HG03095 (cell line): ENCODE results near the gene RPL38.

Experiments
- ATAC-seq: cut with Tn5 transposase; IDR thresholded peaks from one replicate; pipeline ENCODE4 v1.9.1; 2021; ENCODE audit warnings: moderate library complexity; ENCODE audit not compliant: unreplicated experiment

The RPL38 gene

DNA sequence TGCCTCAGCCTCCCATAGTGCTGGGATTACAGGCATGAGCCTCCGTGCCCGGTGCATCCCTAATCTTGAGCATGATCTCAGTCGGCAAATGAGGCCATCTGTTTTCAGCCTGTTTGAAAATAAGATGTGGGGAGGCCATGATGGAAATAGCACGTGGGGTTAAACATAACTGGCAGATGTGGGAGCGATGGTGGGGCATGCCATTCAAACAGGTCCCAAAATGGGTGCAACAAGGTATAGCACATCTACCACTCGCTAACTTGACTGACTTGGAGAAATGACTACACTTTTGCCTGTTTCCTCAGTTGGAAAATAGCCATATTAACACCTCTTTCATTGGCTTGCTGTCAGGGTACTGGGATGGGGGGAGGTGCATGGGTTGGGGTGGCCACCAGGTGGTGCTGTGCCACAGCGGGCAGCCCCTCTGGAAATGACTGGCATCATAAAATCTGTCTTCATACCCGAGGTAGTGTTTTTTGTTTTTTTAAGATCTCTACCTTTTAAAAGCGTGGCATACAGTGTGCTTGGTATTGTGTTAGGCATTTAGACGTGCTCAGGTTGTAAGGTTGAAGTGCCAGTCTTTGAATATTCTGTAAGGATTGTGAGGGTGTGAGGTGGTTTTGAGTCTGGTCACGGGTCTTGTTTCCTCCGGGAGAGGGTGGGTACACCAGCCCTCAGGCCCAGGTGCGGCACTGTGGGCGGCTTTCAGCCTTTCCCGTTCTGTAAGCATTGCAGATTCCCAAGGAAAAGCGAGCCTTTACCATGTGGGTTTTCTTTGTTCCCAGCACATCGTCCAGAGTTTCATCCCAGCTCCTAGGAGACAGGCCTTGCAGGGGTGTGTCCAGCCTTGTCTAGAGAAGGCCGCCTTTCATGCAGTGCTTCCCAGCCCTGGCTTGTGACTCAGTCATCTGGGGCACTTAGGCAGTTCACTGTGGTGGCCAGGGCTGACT, 7.0 kb downstream of the RPL38 start:
- ATAC-seq: no peak

DNA sequence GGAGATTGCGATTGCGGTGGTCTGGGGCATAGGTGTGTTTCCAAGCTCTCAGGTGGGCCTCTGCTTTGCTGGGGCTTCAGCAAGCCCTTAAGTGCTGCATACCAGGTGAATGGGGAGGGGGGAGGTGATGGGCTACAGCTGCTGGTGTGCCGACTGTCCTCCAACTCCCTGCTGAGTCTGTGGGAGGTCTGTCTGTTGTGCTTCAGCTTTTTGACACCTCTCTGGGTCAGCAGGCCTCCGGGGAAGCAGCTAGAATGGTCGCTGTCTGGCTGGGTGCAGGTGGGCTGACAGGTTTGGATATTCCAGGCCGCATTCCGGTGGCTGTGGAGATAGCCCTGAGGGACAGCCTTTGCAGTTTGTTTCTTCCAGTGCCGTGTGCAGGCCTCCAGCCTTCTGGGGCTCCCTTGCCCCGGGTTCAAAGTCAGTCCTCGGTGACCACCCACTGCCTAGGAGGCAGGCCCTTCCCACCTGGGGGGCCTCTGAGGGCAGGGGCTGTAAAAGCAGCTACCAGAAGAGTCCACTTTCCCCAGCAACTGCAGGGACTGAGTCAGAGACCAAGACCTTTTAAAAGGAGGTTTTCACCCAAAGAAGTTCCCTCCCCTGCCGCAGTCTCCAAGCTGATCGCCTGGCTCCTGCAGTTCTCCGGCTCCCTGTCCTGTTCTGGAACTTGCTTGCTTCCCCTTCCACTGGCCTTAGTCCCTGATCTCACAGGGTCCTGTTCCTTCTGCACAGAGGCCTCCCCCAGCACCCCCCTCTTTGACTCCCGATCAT, 7.8 kb downstream of the RPL38 start:
- no peak for ATAC-seq

DNA sequence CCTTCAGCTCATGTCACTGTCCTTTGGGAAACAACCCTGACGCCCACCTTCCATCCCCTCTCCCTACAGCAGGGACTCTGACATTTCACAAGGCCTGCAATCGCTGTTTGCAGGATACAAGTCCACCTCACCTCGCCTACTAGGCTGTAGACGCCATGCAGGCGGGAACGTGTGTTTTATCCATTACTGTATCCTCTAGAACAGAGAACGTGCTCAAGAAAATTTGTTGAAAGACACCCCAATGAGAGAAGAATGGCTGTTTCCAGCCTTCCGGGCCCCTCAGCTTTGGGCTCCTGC, 8.4 kb downstream of the RPL38 start:
- no peak for ATAC-seq

DNA sequence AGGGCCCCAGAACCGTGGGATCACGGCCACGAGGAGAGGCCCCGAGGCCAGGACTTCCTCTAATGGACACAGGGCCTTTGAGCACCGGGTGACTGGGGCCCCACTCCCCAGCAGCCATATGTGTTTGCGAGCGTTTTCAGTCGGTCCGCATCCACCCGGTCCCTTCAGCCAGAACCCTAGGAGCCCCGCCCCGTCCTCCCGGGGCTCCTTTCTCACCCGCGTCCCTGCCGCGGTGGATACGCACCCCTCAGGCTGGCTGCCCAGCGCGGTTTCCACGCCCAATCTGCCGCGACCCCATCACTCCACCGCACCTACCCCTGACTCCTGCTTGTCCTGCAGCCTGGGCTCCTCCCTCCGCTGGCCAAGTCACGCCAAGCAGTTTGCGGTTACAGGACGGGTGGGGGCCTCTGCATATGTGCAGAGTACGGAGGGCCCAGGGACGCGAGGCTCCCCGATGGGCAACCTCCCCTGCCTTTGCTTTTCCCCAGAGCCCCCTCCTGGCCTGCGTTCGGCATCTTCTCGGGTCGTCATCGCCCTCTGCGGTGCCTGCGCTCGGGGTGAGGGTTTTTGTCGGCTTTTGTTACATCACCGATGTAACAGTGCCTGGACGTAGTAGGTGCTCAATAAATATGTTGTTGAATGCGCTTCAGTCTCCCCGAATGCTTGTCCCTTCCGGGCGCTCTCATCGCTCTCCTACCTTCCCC, 8.9 kb downstream of the RPL38 start:
- ATAC-seq: no peak

DNA sequence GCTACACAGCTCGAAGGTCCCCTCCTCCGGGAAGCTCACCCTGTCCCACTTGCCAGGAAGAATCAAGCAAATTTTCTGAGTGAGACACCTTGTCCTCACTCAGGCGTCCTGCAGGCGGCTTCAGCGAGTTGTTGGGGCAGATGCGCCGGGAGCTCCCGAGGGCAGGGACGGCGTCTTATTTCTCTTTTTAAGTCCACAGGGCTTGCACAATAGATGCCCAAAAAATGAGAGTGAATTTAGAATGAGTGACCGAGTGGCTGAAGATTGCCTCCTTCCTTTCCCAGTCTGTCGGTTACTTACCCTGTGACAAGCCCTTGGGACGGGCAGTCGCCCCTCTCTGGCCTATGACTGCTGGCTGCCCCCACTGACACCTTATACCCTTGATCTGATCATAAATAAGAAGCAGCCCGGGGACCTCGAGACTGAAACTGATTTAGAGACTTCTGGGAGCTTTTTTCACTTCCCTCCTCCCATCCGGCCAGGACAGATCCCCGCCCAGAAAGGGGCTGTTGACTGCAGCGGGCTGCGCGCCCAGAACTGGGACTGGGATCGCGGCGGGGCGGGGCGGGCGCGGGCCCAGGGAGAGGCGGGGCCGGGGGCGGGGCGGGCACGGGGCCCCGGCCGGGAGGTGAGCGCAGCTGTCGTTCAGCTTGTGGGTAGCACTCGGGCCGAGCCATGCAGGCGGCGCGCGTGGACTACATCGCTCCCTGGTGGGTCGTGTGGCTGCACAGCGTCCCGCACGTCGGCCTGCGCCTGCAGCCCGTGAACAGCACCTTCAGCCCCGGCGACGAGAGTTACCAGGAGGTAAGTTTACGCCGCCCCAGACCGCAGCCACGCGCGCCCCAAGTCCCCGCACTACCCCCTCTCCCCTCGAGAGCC, 9.7 kb downstream of the RPL38 start, which contains the start of gene TTYH2:
TSS of gene TTYH2 (plus strand) at position 659 of the 879 bp plus-strand sequence. CDS start at position 676, 17 bp downstream.
- peak; percentile 56 for ATAC-seq

DNA sequence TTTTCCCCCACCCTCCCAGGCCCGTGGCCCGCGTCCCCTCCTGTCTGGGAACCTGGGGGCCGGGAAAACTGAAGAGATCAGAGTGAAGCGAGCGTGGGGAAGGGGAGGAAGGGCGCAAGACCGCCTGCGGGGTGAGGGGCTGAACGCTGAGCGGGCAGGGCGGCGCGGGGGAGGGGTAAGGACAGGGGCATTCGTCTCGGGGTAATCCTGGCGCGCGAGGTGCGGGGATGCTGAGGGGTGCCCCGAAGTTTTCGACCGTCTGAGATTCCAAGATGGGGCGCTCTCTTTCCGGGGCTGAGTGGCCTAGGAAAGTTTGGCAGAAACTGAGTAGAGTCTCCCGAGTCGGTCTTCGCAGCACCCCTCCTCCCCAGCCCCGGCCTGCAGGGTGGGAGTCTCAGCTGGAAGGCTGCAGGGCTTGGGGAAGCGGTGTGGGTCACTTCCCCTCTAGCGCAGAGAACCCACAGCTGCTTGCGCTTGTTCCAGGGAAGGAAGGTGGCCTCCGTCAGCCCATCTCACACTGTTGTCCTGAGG, 10.4 kb downstream of the RPL38 start:
- ATAC-seq: no peak

DNA sequence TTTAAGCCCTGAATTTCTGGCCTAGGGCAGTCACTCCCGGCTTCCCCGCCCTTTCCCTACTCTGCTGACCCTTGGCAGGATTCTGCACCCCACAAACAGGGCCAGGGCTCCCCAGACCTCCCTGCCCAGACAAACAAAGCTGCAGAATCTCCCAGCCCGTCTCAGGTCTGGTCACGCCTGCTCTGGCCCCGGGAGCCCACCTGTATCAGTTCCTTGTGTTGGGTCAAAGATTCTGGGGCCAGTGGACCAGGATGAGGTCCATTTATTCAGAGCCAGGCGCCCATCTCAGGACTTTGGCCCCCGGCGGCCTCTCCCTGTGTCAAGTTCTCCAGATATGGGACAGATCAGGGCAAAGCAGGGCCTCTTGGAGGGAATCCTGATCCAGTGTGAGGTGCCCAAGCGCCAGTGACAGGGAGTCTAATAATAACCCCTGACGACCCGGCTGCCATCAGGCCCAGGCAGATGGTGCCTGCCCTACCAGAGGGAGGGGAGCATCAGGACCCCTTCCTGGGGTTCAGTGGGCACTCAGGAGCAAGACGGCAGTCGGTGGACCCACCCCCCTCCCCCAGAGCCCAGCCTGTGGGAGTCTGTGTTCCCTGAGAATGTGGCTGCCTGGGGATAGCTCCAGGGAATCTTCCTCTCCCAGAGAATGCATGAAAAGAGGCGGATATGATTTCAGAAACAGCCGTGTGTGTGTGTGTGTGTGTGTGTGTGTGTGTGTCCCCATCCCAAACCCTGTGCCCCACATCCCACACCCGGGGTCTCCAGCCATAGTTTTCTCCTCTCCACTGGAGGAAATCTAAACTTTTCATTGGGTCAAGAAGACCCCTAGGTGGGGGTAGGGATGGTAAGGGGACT, 11.2 kb downstream of the RPL38 start:
- ATAC-seq: no peak

DNA sequence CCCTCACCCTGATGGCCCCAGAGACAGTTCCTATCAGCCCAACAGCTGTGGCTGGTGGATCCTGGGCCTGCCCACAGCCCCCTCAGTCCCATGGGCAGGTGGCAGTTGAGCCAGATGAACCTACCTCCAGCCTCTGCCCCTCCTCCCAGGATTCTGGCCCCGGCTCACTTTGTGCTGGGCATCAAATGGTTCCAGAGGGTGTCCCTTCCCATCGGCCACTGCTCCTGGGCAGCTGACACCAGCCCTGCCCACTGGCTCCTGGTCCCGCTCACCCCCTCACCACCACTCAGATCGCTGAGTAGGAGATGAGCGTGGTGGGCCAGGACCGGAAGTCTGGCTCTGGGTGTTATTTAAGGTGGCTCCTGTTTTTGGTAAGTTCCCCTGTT, 11.9 kb downstream of the RPL38 start:
- no peak for ATAC-seq

DNA sequence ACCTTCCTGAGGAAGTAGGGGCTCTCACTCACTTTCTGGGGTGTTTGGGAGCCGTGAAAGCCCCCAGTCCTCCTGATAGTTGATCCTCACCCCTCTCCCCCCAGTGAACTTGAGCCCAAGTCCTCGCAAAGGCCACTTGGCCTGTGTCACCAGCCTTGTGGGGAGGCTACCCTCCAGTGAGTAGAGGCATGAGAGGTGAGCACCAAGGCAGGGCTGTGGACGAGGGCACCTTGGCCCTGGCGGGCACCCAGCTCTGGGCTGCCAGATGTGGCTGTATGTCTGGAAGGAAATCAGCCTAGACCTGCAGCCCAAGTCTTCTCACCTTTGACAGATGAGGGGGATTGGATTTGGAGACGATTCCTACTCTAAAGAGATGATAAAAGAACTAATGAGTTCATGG, 13.0 kb downstream of the RPL38 start:
- no peak for ATAC-seq

DNA sequence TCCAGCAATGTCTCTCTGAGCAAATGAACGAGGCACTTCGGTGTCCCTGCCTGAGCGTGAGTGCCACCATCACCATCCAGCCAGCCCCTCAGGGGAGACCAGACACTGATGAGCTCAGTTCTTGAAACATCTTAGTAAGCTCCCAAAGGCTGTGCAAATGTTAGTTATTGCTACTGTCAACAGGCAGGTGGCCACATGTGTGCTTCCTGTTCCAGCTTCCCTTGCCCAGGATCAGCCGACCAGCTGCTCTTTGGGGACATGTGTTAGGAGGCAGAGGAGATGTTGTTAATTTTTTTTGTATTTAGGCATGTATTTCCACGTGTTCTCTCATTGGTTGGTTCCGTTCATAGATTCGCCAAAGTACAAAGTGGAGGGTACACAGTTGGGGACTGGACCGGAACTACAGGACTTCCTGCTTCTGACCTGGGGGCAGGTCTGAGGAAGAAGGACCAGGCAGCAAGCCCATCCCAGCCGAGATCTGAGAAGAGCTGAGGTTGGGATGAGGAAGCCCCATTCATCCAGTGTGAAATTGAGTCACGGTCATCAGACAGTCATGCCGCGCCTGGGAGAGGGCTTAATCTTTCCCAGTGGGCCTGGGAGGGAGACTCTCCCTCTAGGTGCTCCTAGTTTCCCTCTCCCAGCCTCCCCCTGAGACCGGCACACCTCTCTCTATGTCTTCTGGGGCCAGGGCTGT, 13.7 kb downstream of the RPL38 start:
- ATAC-seq: no peak

DNA sequence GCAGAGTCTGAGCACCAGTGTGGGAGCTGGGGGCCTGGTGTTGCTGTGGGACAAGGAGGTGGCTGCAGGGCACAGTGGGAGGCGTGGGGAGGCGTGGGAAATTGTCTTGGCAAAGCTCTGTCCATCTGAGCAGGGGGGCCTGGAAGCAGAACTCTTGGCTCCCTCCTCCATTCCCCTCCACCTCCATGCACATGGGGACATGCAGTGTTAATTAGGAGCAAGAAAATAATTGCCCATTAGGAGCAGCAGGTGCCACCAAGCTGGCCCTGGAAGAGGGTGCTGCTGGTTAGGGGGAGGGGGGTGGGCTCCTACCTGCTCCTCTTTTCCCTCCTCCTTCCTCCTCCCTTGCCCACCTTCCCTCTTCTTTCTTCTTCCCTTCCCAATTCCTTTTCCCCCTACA, 14.4 kb downstream of the RPL38 start:
- no peak for ATAC-seq

DNA sequence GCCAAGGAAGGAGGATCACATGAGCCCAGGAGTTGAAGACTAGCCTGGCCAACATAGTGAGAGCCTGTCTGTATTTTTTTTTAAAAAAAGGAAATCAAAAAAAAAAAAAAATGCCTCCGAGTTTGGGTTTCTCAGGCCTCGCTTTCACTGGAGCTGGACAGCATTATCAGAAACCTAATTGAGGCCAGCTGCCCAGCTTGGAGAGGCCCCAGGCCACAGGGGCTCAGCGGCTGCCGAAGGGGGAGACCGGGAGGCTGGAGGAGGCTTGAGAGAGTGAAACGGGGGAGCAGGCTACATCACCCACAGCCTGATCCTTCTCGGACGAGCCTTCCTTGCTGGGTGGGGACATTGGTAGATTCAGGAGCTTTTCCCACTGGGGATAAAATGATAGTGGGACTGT, 15.0 kb downstream of the RPL38 start:
- ATAC-seq: no peak

DNA sequence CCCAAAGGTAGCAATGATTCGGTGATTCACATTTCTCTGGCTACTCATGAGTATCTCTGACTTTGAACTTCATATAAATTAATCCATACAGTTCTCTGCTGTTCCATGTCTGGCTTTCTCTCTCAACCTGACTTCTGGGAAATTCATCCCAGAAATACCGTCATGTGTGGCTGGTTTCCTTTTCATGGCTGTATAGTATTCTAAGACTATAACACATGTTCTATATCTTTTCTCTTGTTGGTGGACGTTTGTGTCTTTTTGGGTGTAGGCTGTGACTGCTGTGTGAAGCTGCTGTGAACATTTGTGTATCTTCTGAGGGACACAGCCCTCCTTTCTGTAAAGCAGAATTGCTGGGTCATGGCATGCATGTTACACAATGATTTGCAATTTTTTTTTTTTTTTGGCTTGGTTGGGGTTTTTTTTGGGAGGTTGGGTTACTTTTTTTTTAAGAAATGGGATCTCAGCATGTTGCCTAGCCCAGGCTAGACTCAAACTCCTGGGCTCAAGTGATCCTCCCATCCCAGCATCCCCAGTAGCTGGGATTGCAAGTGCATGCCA, 16.2 kb downstream of the RPL38 start:
- no peak for ATAC-seq

DNA sequence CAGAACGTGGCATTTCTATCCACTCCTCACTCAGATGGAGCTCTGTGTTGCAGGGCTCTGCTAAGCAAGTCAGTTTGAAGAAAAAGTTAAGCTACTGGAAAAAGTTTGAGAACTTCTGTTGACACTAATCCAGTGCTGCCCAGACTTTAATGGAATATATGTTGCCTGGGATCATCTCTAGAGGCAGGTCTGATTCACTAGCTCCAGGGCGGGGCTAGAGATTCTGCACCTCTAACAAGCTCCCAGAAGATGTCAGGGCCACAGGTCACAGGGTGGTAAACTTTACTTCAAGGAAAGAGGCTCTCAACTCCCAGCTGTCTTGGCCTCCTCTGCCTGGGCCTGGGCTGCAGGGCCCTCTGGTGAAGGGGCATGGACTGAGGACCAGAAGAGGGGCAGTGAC, 16.7 kb downstream of the RPL38 start:
- no peak for ATAC-seq

DNA sequence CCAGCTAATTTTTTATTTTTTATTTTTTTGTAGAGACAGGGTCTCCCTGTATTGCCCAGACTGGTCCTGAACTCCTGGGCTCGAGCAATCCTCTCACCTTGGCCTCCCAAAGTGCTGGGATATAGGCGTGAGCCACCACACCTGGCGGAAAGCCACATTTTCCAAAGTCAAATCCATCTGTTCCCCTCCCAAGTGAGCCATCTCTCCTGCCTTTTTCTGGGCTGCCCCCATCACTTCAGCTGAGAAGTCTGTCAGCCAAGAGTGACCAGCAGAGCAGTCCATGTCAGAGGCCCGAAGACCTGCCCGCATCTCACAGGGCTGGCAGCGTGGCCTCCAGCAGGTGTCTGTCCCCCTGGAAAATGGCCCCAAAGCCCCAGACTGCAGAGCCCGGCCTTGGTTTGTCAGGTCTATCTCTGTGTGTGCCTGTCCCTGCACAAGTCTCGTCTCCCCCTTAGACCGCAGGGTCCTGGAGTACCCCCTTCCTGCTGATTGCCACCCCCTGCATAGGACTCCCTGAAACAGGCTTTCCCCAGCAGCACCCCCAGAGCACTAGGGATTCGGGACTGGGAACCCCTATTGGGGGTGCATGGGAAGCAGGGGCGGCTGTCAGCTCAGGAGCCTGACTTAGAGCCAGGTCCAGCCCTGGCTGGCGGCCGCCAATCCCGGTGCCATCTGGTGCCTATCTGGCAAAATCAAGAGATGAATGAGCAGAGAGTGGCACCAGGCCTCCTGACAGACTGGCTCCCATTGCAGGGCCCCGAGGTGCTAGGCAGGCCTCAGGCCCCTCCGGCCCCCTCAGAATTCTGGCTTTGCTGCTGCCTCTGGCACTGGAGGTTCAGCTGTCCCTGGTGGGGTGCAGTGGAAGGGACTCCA, 17.7 kb downstream of the RPL38 start:
- no peak for ATAC-seq

DNA sequence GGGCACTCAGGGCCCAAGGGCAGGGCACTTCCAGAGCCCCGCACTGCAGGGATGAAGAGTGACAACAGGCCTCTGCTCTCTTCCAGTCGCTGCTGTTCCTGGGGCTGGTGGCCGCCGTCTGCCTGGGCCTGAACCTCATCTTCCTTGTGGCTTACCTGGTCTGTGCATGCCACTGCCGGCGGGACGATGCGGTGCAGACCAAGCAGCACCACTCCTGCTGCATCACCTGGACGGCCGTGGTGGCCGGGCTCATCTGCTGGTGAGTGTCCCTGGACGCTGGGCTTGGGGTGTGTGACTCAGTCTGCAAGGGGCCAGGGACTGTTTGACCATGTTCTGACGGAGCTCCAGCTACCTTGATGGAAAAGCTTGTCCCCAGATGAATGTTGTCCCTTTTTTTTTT, 18.9 kb downstream of the RPL38 start:
- no peak for ATAC-seq

DNA sequence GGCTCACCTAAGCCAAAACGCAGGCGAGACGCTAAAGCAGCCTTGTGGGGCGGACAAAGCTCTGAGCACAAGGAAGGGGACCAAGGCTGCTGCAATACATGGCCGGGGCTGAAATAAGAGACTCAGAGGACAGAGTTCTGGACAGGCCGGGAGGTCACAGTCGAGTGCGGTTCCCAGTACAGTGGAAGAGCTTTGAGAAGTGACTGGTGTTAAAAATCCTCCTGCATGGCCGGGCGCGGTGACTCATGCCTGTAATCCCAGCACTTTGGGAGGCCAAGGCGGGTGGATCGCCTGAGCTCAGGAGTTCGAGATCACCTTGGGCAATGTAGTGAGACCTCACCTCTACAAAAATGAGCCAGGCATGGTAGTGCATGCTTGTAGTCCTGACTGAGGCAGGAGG, 20.4 kb downstream of the RPL38 start:
- ATAC-seq: no peak
